HG02885 (cell line): ENCODE measurements around the gene CRHBP.
"Not testable (repeated sequence)": the region's sequence is repeated elsewhere in the genome, so short reads cannot be mapped to it uniquely, and the experiment has no call there.

Experiments
- ATAC-seq: cut with Tn5 transposase; IDR thresholded peaks from one replicate; pipeline ENCODE4 v1.9.1; 2021; ENCODE audit warnings: mild to moderate bottlenecking; ENCODE audit not compliant: unreplicated experiment, poor library complexity

The CRHBP gene, protein sequence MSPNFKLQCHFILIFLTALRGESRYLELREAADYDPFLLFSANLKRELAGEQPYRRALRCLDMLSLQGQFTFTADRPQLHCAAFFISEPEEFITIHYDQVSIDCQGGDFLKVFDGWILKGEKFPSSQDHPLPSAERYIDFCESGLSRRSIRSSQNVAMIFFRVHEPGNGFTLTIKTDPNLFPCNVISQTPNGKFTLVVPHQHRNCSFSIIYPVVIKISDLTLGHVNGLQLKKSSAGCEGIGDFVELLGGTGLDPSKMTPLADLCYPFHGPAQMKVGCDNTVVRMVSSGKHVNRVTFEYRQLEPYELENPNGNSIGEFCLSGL

GRCh38 chr5:76952795-76953536, at the start of gene CRHBP:
Gene CRHBP, plus strand, starts transcription at chr5:76953045. Its CDS starts 90 bp downstream, at chr5:76953135.
- no peak for ATAC-seq

DNA sequence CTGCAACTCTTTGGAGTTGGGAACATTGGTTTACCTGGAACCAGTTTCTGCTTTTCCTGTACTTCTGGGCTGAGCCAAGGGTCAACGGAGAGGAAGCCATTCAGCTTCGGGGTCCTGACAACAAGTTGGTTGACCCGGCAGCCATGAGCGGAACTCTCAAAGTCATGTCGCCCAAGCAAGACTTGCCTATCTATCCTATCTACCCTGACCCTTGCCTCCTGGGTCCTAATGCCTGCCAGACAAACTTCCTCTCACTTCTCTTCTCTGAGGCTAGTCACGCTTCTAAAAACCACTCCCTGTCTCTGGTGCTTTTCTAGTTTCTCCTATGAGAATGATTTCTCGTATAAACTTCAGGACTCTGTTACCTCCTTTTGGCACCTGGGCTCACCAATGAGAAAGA, 44.7 kb upstream of the CRHBP start:
- ATAC-seq: no peak

- ATAC-seq: not testable (repeated sequence)
Measured at GRCh38 chr5:76910344-76910933, 42.4 kb upstream of the CRHBP start.

GRCh38 chr5:76914671-76915070, 38.2 kb upstream of the CRHBP start:
- not testable (repeated sequence) for ATAC-seq

GRCh38 chr5:76918539-76918938, 34.3 kb upstream of the CRHBP start:
- no peak for ATAC-seq

DNA sequence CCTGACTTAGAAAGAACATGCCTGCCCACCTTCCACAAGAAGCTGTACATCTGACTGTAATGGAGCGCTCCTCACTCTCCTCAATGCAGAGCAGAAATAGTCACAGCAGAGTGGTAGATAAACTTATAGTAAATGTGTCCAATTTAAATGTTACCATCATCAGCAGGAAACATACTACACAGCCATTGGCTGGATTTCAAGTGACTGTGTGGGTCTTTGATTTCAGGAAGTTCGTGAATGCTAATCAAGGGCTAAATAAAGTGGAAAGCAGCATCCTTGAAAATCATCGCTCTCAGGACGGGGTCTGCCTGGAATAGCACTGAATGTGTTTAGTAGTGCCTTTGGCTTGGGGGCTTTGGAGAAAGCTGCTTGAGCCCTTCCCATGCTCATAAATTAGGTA, 32.4 kb upstream of the CRHBP start:
- no peak for ATAC-seq

DNA sequence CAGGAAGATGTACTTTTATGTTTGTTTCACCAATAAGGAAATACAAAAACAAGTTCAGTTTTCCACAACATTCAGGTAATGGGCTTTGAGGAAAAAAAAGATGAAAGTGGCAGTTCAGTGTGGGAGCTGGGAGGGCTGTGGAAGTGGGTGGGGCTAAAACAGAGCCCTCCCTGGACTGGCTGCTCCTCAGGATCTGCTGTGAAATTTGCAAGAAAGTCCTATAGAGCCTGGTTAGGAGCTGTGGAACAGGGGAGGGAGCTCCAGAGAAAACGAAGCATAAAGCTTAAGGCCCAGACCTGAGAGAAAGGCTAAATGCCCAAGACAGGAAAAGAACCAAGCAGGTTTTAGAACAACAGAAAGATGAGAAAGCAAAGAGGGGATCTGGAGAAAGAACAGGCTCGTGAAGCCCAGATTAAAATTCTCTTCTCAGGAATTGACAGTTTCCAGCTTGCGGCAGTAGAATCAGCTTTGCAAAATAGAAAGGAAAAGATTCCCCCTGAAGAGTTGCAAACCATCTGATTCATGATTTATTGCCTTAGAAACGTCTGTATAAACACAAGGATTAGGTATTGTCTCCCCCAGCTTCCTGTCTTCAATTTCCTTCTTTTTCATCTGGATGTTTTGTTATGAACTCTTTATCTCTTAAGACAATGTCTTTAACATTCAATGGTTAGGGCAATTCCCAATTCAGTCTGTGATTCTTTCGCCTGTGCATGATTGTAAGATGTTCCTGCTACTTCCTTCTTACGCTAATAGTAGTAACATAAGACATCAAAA, 26.3 kb upstream of the CRHBP start:
- no peak for ATAC-seq

- ATAC-seq: no peak
Measured at GRCh38 chr5:76927961-76928360, 24.9 kb upstream of the CRHBP start.

DNA sequence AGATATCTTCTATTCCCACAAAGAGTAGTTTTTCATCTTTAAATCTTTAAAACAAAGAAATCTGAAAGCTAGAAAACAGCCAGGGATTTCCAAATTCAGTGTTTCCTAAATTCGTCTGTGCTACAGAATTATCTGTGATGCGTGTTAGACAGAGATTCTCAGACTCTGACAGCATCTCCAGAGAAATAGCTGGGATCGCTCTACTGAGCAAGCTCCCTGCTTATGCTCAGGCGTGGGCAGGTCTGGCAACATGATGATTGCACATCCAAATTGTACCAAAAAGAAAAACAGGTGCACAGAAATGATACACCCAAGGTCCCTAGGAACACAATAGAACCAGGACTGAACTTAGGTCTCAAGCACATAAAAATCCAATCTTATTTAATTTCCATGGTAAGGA, 22.8 kb upstream of the CRHBP start:
- ATAC-seq: no peak

DNA sequence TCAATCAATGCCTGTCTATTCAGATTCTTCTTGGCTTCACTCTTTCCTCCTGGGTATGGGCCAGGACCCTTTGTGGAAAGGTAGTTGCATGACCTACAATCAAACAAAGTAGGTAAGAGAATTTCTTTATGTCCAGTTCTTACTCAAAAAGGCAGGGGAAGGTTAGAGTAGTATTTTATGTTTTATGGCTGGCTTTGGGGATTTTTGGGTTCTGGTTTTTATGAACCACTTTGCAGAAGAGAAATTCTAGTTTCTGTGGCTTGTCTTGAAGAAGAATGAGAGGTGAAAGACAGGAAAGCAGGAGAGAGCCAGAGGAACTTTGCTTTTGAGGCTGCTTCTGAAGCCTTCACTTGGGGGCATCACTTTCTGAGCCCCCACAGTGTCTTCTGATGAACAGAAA, 14.7 kb upstream of the CRHBP start:
- ATAC-seq: no peak

DNA sequence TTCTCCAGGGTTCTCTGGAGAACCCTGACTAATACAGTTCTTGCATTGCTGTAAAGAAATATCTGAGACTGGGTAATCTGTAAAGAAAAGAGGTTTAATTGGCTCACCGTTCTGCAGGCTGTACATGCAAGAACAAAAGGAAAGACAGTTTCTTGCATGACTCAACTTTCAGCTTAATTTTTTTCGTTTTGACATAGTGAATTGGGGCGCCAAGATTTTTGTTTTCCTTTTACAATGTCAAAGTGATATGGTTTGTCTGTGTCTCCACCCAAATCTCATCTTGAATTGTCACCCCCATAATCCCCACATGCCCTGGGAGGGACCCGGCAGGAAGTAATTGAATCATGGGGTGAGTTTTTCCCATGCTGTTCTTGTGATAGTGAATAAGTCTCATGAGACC, 11.8 kb upstream of the CRHBP start:
- no peak for ATAC-seq

DNA sequence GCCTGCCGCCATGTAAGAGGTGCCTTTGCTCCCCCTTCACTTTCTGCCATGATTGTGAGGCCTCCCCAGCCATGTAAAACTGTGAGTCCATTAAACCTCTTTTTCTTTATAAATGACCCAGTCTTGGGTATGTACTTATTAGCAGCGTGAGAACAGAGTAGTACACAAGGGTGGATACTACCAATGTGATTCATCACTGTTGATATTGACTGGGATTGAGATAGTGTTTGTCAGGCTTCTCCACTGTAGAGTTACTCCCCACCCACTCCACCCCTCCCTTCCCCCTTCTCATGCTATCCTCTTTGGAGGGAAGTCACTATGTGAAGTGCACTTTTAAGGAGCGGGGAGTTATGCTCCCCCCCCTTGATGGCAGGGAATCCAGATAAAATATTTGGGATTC, 11.4 kb upstream of the CRHBP start:
- ATAC-seq: no peak

- no peak for ATAC-seq
Measured at GRCh38 chr5:76942581-76942980, 10.3 kb upstream of the CRHBP start.

- no peak for ATAC-seq
Measured at GRCh38 chr5:76943006-76943405, 9.8 kb upstream of the CRHBP start.

DNA sequence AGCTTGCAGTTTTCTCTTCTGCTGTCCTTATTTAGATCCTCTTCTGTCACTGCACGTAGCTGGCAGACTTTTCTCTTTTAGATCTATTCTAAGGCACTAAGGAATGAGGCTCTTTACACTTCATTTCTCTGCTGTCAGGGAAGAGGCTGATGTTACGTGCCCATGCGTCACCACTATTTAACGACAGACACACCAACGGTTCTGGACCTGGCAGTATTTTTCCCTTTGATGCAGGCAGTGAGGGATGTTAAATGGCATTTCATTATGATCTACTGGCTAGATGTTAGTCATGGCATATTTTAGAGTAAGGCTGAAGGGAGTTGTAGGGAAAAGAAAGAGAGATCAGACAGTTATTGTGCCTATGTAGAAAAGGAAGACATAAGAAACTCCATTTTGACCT, 8.2 kb upstream of the CRHBP start:
- ATAC-seq: no peak

DNA sequence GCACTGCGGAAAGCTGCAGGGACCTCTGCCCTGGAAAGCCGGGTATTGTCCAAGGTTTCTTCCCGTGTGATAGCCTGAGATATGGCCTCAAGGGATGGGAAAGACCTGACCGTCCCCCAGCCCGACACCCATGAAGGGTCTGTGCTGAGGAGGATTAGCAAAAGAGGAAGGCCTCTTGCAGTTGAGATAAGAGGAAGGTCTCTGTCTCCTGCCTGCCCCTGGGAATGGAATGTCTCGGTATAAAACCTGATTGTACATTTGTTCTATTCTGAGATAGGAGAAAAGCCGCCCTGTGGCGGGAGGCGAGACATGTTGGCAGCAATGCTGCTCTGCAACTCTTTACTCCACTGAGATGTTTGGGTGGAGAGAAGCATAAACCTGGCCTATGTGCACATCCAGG, 7.6 kb upstream of the CRHBP start:
- ATAC-seq: not testable (repeated sequence)

GRCh38 chr5:76946090-76946489, 6.8 kb upstream of the CRHBP start:
- no peak for ATAC-seq

DNA sequence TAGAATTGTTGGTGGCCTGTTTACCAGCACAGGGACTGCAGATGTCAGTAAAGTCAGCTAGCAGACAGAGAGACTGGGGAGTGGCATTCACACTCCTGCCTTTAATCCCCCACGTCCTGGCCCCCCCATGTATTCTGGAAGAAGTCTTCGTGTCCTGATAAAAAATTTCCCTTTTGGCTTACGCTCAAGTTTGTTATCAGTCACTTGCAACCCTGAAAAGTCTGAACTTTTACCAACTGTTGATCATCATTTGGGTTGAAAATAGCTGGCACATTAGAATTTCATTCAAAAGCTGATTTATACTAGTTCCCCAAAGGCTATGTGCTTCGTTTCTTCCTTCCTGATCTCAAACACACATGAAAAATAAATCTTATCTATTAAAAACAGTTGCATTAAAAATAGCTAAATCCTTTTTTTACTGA, 5.8 kb upstream of the CRHBP start:
- no peak for ATAC-seq

- ATAC-seq: no peak
Measured at GRCh38 chr5:76953551-76954382, 922 bp downstream of the CRHBP start.

DNA sequence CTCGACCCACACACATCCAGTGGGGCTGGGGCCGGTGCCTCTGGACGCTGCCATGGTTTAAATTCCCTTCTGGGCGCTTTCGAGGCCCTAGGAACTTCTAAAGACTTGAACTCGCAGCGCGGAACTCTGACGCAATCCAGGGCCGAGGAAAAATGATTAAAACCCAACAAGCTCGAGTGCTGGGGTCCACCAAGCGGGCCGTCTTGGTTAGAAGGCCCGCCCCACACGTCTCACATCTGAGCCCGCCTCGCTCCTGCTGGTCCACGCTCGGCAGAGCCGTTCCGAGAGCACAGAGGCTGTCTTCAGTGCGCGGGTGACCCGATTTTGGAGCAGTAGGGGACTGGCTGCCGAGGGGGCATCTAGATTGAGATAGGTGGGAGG, 1.5 kb downstream of the CRHBP start:
- ATAC-seq: no peak
